GM18951 (cell line): Measurements from ENCODE around the gene RERE.
"Not testable (repeated sequence)": the region's sequence is repeated elsewhere in the genome, so short reads cannot be mapped to it uniquely, and the experiment has no call there.

Experiments used
- POLR2A ChIP-seq: IDR thresholded peaks from 4 replicates; pipeline ENCODE4 v1.6.1; 2011; ENCODE audit warnings: mild to moderate bottlenecking; ENCODE audit not compliant: insufficient read length, insufficient read depth; ENCODE audit errors: extremely low read depth
- in situ Hi-C: fragments of 300-500 bp; cut with MboI; formaldehyde crosslinking; loops from one replicate; pipeline ENCODE4 v1.12.0; 2022; ENCODE audit warnings: low sequenced_read_pairs, mixed read lengths, inconsistent platforms; ENCODE audit not compliant: unreplicated experiment

RERE gene

GRCh38 chr1:8595332-8595731, 222.1 kb downstream of the RERE start:
- TF ChIP-seq POLR2A: no peak
- in situ Hi-C loops: no loop called here

- in situ Hi-C loops: not testable (repeated sequence)
These were observed 224.1 kb downstream of the RERE start for GRCh38 chr1:8593292-8593691.

- no peak for TF ChIP-seq POLR2A
- in situ Hi-C loops: no loop called here
These were observed 225.9 kb downstream of the RERE start for GRCh38 chr1:8591569-8591968.

DNA sequence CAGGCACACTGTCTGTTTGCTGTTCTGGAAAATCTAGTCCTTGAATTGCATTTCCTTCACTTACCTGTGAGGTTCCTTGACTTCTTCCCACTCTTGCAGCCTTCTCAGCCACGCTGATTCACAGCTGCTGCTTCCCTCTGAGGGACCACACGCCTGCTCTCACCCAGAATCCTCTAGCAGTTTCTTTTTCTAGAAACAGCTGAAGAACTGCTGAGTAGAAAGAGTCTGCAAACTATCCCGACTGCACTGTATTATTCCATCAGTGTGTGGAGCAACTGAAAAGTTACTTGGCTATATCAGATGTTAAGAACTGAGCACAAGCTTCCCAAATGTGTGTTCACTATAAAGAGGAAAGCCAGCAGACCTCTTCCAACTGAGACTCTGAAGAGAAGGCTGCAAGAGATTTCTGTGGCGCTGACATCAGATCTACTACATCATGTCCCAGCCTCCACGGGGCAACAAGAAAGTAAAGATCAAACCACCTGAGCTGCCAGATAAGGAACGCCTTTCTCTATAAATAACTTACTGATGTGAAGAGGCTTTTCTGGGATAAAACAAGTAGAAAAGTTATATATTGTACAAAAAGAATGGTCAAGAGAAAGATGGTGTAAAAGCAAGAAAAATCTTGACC, 226.6 kb downstream of the RERE start:
- in situ Hi-C loops: no loop called here
- no peak for TF ChIP-seq POLR2A

DNA sequence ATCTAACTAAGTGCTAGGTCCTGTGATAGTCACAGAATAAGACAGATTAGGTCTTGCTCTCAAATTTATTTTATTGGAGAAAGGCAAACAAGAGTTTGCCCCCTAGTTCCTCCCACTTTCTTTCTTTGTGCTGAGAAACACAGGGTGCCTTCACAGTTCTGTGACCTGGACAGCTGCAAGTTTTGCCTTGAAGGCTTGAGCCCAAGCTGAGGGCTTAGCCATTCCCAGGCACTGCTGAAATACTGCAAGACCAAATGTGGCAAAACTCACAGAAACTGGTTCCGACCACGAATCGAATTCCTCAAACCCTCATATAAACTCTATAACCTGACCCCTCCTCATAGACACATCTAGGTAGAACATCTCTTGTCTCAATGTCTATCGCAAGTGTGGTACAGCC, 227.9 kb downstream of the RERE start:
- no peak for TF ChIP-seq POLR2A
- in situ Hi-C loops: no loop called here

GRCh38 chr1:8587784-8588183, 229.7 kb downstream of the RERE start:
- TF ChIP-seq POLR2A: no peak

GRCh38 chr1:8586438-8586837, 231.0 kb downstream of the RERE start:
- no peak for TF ChIP-seq POLR2A
- in situ Hi-C loops: no loop called here

More at GRCh38 chr1:8587784-8588183, 229.7 kb downstream of the RERE start:
- in situ Hi-C loops: no loop called here

DNA sequence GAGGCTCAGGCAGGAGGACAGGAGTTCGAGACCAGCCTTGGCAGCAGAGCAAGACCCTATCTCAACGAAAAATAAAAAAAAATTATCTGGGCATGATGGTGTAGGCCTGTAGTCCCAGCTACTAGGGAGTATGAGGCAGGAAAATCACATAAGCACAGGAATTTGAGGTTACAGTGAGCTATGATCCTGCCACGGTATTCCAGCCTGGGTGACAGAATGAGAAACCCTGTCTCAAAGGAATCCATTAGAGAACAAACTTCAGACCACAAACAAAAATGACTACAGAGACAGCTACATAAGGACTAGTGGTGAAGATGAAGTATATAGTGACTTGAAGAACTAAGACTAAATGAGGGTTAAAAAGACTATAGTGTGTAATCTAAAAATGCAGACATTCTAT, 233.1 kb downstream of the RERE start:
- no peak for TF ChIP-seq POLR2A
- in situ Hi-C loops: no loop called here

DNA sequence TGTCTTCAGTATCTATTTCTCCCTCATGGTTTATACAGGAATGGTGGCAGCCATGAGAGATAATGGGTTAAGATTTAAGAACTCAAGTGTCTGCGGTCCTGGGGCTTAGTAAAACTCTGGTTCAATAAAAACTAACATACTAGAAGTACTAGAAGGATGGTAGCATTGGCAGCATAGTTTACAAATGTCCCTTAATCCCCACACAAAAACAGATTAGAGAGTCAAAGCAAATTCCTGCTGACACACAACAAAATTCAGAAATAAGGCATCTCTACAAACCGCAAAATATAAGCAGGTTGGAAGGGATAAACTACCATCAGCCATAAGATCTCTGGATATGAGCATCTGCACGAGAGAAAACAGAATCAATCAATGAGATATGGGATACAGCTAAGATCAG, 234.4 kb downstream of the RERE start:
- in situ Hi-C loops: no loop called here
- no peak for TF ChIP-seq POLR2A

DNA sequence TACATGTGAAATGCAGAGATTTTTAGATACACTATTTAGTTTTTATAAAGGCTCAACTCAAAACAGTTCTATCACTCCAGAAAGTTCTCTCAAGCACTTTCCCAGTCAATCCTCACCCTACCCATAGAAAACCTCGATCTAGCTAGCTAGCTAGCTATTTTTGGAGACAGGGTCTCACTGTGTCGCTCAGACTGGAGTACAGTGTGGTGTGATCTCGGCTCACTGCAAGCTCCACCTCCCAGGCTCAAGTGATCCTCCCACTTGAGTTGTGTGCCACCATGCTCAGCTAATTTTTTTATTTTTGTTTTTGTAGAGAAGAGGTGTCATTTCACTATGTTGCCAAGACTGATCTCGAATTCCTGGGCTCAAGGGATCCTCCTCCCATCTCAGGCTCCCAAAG, 236.9 kb downstream of the RERE start:
- in situ Hi-C loops: no loop called here
- TF ChIP-seq POLR2A: no peak

GRCh38 chr1:8578936-8579335, 238.5 kb downstream of the RERE start:
- no peak for TF ChIP-seq POLR2A
- in situ Hi-C loops: no loop called here

- in situ Hi-C loops: no loop called here
- TF ChIP-seq POLR2A: no peak
These were observed 239.1 kb downstream of the RERE start for GRCh38 chr1:8578132-8578877.

DNA sequence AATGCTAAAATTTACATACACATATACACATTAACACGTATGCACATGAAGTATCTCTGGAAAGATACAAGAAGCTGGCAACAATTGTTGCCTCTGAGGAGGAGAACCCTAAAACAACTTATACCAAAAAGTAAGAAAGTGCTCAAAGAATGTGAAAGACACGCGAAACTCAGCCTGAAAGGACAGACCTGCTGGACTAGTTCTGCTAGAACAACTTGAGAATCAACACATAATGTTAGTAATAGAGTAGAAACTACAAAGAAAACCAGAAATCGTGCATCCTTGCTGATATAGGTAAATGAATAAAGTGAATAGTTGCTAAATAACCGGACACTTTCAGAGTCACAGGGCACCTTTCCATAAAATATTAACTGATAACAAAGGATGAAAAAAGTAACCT, 242.5 kb downstream of the RERE start:
- TF ChIP-seq POLR2A: no peak
- in situ Hi-C loops: loop anchor here (25.0 kb wide), 1 partner anchor 87 kb away; no protein-coding TSS in a partner anchor

GRCh38 chr1:8572106-8572505, 245.3 kb downstream of the RERE start:
- no peak for TF ChIP-seq POLR2A
- in situ Hi-C loops: loop anchor here (25.0 kb wide), 1 partner anchor 90 kb away; no protein-coding TSS in a partner anchor
